HepG2 (cell line): ENCODE measurements around the gene SP140L. TPM values are rescaled to one million over a fixed set of nuclear protein-coding genes. Genes with fewer than 3 reads are reported as not detected.
A peak's percentile ranks its signal among the peaks of the same experiment; 100 is the strongest.

Source experiments
- ATAC-seq: fragments of 200-7000 bp; cut with Tn5 transposase; 3 replicates; pipeline ENCODE4 v1.9.1; 2020; ENCODE audit warnings: mild to moderate bottlenecking, moderate library complexity
- BruUV-seq: library from RNA; stranded (reverse); fragments of 400-500 nt; replicated peaks from 2 replicates; lab custom pipeline; 2021; lab: Mats Ljungman, UMichigan
- CTCF ChIA-PET: fragments of 300-600 bp; formaldehyde crosslinking; extraction: SDS; loops from one replicate; lab custom pipeline; 2021; ENCODE audit warnings: low total read pairs, inconsistent platforms, low intra/inter-chr PET ratio; lab: Yijun Ruan, JAX
- POLR2A ChIA-PET: fragments of 350-600 bp; sonication (Branson Sonifier 250); formaldehyde crosslinking; loops from one replicate; lab custom pipeline; 2020; ENCODE audit warnings: antibody characterized with exemption, inconsistent platforms; lab: Yijun Ruan, JAX
- DNase-seq: peaks from one replicate; pipeline ENCODE4 v3.0.0-alpha.2; 2015; ENCODE audit warnings: low spot score
- FAIRE-seq: peaks from 3 replicates; lab custom pipeline; 2011; peaks lifted over from hg19 to GRCh38; lab: Jason Lieb, UNC
- H2AFZ ChIP-seq: one replicate; pipeline ENCODE4 v1.6.1; 2011; ENCODE audit warnings: low read length, inconsistent platforms
- H3K27ac ChIP-seq: fragments of 300-600 bp; 3 replicates; pipeline ENCODE4 v1.8.0; 2011; ENCODE audit warnings: mixed run types, mild to moderate bottlenecking, mixed read lengths, low read length, inconsistent platforms; ENCODE audit not compliant: insufficient read depth; ENCODE audit errors: extremely low read length
- H3K27me3 ChIP-seq, 2 experiments: fragments of 200-600 bp in 1 of 2; 2 replicates in 1 of 2; 3 replicates in 1 of 2; pipeline versions ENCODE4 v1.6.0 to v1.8.0; 2011; ENCODE audit warnings: low read length in 2 of 2, mild to moderate bottlenecking in 2 of 2, moderate library complexity in 2 of 2, inconsistent platforms in 1 of 2; ENCODE audit not compliant: insufficient read depth in 2 of 2, control insufficient read depth in 1 of 2
- H3K36me3 ChIP-seq, 2 experiments: fragments of 200-600 bp in 1 of 2; replicated peaks in 1 of 2; 2 replicates in 1 of 2; 3 replicates in 1 of 2; pipeline versions ENCODE4 v1.5.1 to v1.8.0; 2011; ENCODE audit warnings: low read length in 2 of 2, inconsistent platforms in 1 of 2; ENCODE audit not compliant: insufficient read depth in 2 of 2, control insufficient read depth in 1 of 2
- H3K4me1 ChIP-seq: 2 replicates; pipeline ENCODE4 v1.5.1; 2012; ENCODE audit warnings: low read length, inconsistent platforms; ENCODE audit not compliant: insufficient read depth
- H3K4me2 ChIP-seq: 2 replicates; pipeline ENCODE4 v1.6.0; 2011; ENCODE audit warnings: low read depth, low read length, inconsistent platforms
- H3K4me3 ChIP-seq, 3 experiments: fragments of 200-600 bp in 1 of 3; sonication (generic), shearing (Covaris generic) in 1 of 3; replicated peaks in 1 of 3; 2 replicates each; pipeline ENCODE4 v1.5.1; 2011 to 2016; ENCODE audit warnings: low read length in 3 of 3, inconsistent platforms in 2 of 3, low read depth in 2 of 3, mild to moderate bottlenecking in 2 of 3, control low read depth in 1 of 3, mixed read lengths in 1 of 3; ENCODE audit not compliant: insufficient read depth in 1 of 3
- H3K79me2 ChIP-seq: one replicate; pipeline ENCODE4 v1.6.1; 2011; ENCODE audit warnings: low read length, inconsistent platforms; ENCODE audit not compliant: insufficient read depth
- H3K9ac ChIP-seq: 2 replicates; pipeline ENCODE4 v1.6.0; 2011; ENCODE audit warnings: mild to moderate bottlenecking, low read depth, low read length, inconsistent platforms; ENCODE audit not compliant: insufficient read depth
- H3K9me3 ChIP-seq: 2 replicates; pipeline ENCODE4 v1.5.1; 2012; ENCODE audit warnings: mild to moderate bottlenecking, low read length
- H4K20me1 ChIP-seq: 2 replicates; pipeline ENCODE4 v1.6.0; 2011; ENCODE audit warnings: inconsistent platforms, mild to moderate bottlenecking, low read length, moderate library complexity; ENCODE audit not compliant: insufficient read depth
- ASH2L ChIP-seq: fragments of 300-600, 200-600 bp; sonication (generic); IDR thresholded peaks from 2 replicates; pipeline ENCODE4 v1.7.0; 2017; ENCODE audit warnings: low read depth, mild to moderate bottlenecking, moderate library complexity, mixed read lengths, low read length; ENCODE audit not compliant: insufficient read length
- ATF7 ChIP-seq, 2 experiments: fragments of 450-650 bp in 1 of 2; sonication (generic) in 1 of 2; formaldehyde crosslinking in 1 of 2; IDR thresholded peaks; 2 replicates each; pipeline versions ENCODE4 v1.4.0 to v1.6.1; 2016 to 2020; ENCODE audit warnings: antibody characterized with exemption in 1 of 2, mild to moderate bottlenecking in 1 of 2, missing genetic modification reagents in 1 of 2
- BRF2 ChIP-seq: sonication (generic); formaldehyde crosslinking; IDR thresholded peaks from 2 replicates; pipeline ENCODE4 v1.8.1; 2022; ENCODE audit warnings: mild to moderate bottlenecking, missing genetic modification reagents
- CEBPB ChIP-seq: IDR thresholded peaks from 2 replicates; pipeline ENCODE4 v1.6.1; 2011; ENCODE audit warnings: low read depth, low read length, improper control_type of control experiment, borderline replicate concordance
- FOXJ3 ChIP-seq: sonication (generic); formaldehyde crosslinking; IDR thresholded peaks from 2 replicates; pipeline ENCODE4 v1.4.0; 2020; ENCODE audit warnings: missing genetic modification reagents, mild to moderate bottlenecking, borderline replicate concordance
- GPN1 ChIP-seq: sonication (generic); formaldehyde crosslinking; IDR thresholded peaks from 2 replicates; pipeline ENCODE4 v1.5.1; 2020; ENCODE audit warnings: missing genetic modification reagents, borderline replicate concordance
- KAT7 ChIP-seq: IDR thresholded peaks from 2 replicates; pipeline ENCODE4 v1.6.1; 2018; ENCODE audit warnings: borderline replicate concordance, missing compliant biosample characterization
- MTA1 ChIP-seq: sonication (generic); formaldehyde crosslinking; IDR thresholded peaks from 2 replicates; pipeline ENCODE4 v1.4.0; 2020; ENCODE audit warnings: missing genetic modification reagents, mild to moderate bottlenecking, borderline replicate concordance
- MXD4 ChIP-seq: IDR thresholded peaks from 2 replicates; pipeline ENCODE4 v1.6.1; 2016; ENCODE audit warnings: mild to moderate bottlenecking, missing biosample characterization, missing genetic modification reagents
- PHF5A ChIP-seq: IDR thresholded peaks from one replicate; pipeline ENCODE4 v1.6.1; 2018; ENCODE audit warnings: low read depth, missing genetic modification reagents; ENCODE audit not compliant: unreplicated experiment
- TMF1 ChIP-seq: sonication (generic); formaldehyde crosslinking; IDR thresholded peaks from 2 replicates; pipeline ENCODE4 v1.8.1; 2022; ENCODE audit warnings: low read depth, missing genetic modification reagents
- TOPORS ChIP-seq: sonication (generic); formaldehyde crosslinking; IDR thresholded peaks from 2 replicates; pipeline ENCODE4 v1.8.0; 2023; ENCODE audit warnings: mild to moderate bottlenecking, missing genetic modification reagents
- ZBTB3 ChIP-seq: sonication (generic); formaldehyde crosslinking; IDR thresholded peaks from 2 replicates; pipeline ENCODE4 v1.4.0; 2020; ENCODE audit warnings: low read depth, mild to moderate bottlenecking, moderate library complexity, missing genetic modification reagents, borderline replicate concordance
- ZNF501 ChIP-seq: sonication (generic); formaldehyde crosslinking; IDR thresholded peaks from 2 replicates; pipeline ENCODE4 v1.5.1; 2020; ENCODE audit warnings: mild to moderate bottlenecking, moderate library complexity, missing genetic modification reagents
- ZNF550 ChIP-seq: sonication (generic); formaldehyde crosslinking; IDR thresholded peaks from 2 replicates; pipeline ENCODE4 v1.4.0; 2020; ENCODE audit warnings: mild to moderate bottlenecking, missing genetic modification reagents, borderline replicate concordance
- ZNF589 ChIP-seq: sonication (generic); formaldehyde crosslinking; conservative IDR thresholded peaks from 2 replicates; pipeline ENCODE4 v1.8.0; 2022; ENCODE audit warnings: mild to moderate bottlenecking, moderate library complexity, missing genetic modification reagents
- ZNF740 ChIP-seq: sonication (generic); formaldehyde crosslinking; IDR thresholded peaks from 2 replicates; pipeline ENCODE4 v1.4.0; 2020; ENCODE audit warnings: missing genetic modification reagents
- ZNF776 ChIP-seq: sonication (generic); formaldehyde crosslinking; IDR thresholded peaks from 2 replicates; pipeline ENCODE4 v1.4.0; 2020; ENCODE audit warnings: mild to moderate bottlenecking, missing genetic modification reagents
- WGBS: methylation state at CpG from one replicate; pipeline ENCODE4 v1.1.6; 2017; ENCODE audit warnings: low lambda C conversion rate; 5-methylcytosine and 5-hydroxymethylcytosine counted together
- in situ Hi-C: cut with HindIII; loops from 2 replicates; pipeline ENCODE4 v1.10.0; 2017; ENCODE audit warnings: low pct_unique_long_range_greater_than_20kb; ENCODE audit not compliant: extremely low pct_ligation_motif_present
- intact Hi-C: fragments of 100-400 bp; cut with micrococcal nuclease; formaldehyde crosslinking; loops from one replicate; pipeline ENCODE4 v1.10.0; 2022; ENCODE audit not compliant: unreplicated experiment
- polyA plus RNA-seq, 8 experiments: library from polyadenylated mRNA; depleted of rRNA in 3 of 8; stranded (reverse) in 7 of 8; unstranded in 1 of 8; fragments of >200 nt; fragmentation: Illumina TruSeq in 4 of 8; extraction: Trizol in 4 of 8; gene quantifications; 2 replicates each; pipeline versions ENCODE4 v1.2.1 to v1.2.3, GENCODE V29; 2011 to 2016; ENCODE audit warnings: low read depth in 4 of 8, missing spikeins in 1 of 8, mixed read lengths in 1 of 8; ENCODE audit not compliant: insufficient read depth in 1 of 8
- total RNA-seq, 5 experiments: library from RNA; depleted of rRNA; stranded (reverse); fragments of >200 nt; fragmentation: Illumina TruSeq; extraction: Trizol; gene quantifications; 2 replicates each; pipeline ENCODE4 v1.2.3, GENCODE V29; 2016; ENCODE audit warnings: low read depth in 1 of 5

Gene SP140L
- total and polyA plus RNA-seq, 2 of the 13 experiments (the other 11 are each of a cell fraction or from before 2014, with no cell fraction given): 10.9 to 17.5 TPM

- TF ChIP-seq ZNF589 (no peak), ZNF776 (CRISPR knock-in tag) (0 out of 2 replicates have a peak, but pooled peaks have one; percentile 53)
Observed at GRCh38 chr2:230325316-230326243, 1.4 kb upstream of the SP140L start (continued).

GRCh38 chr2:230327418-230328154 lies 593 bp downstream of the SP140L start:
- Histone ChIP-seq H4K20me1 (no peaks in the 10 kb centered on the region), H3K79me2 (peaks cover 3% of the 10 kb centered on the region), H3K27ac (peak overlapping the region; percentile 80), H3K4me2 (peak overlapping the region; percentile 78), H3K4me3 (peak overlapping the region; percentile 64 to 74 (median 71)), H3K9ac (peak overlapping the region; percentile 75), H2AFZ (peak overlapping the region; percentile 59), H3K4me1 (peaks cover 62% of the 10 kb centered on the region), H3K36me3 (no peaks in the 10 kb centered on the region), H3K27me3 (no peaks in the 10 kb centered on the region; a peak in 1 of 5 replicates), H3K9me3 (no peaks in the 10 kb centered on the region)
- no peak for FAIRE-seq
- POLR2A ChIA-PET: interaction anchor here (0.9 to 1.5 kb wide), 9 partner anchors 11 to 332 kb away, joined by 3 to 10 read pairs (median 4); partner anchors contain the start of genes SP100 and SP110
- CTCF ChIA-PET: no interaction called here
- BruUV-seq: TSS peak; percentile 66
- WGBS: 53% methylated on average over 5 of the region's 5 CpGs
- intact Hi-C loops: loop anchor here (2.0 kb wide), 1 partner anchor 83 kb away; no protein-coding TSS in a partner anchor
- ATAC-seq: no peak
- no peak for DNase-seq
- in situ Hi-C loops: no loop called here
- TF ChIP-seq ZNF550 (CRISPR knock-in tag) (no peak), TOPORS (CRISPR knock-in tag) (0 out of 2 replicates have a peak, but pooled peaks have one; percentile 6), ZBTB3 (CRISPR knock-in tag) (0 out of 2 replicates have a peak, but pooled peaks have one; percentile 6), ZNF740 (CRISPR knock-in tag) (no peak), FOXJ3 (no peak), PHF5A (CRISPR knock-in tag) (peak; percentile 1), ASH2L (peak; percentile 16), KAT7 (peak; percentile 3; the same call in 1 of the 2 replicates), CEBPB (0 out of 2 replicates have a peak, but pooled peaks have one; percentile 21), MTA1 (CRISPR knock-in tag) (no peak), GPN1 (CRISPR knock-in tag) (no peak), BRF2 (CRISPR knock-in tag) (peak; percentile 7; the same call in 1 of the 2 replicates), ATF7 (IDR thresholded peaks at IDR 0.05) (peak; percentile 58), ATF7 (CRISPR knock-in tag; IDR thresholded peaks at IDR 0.05) (no peak), MXD4 (0 out of 2 replicates have a peak, but pooled peaks have one; percentile 2), ZNF501 (CRISPR knock-in tag) (0 out of 2 replicates have a peak, but pooled peaks have one; percentile 4), TMF1 (CRISPR knock-in tag) (0 out of 2 replicates have a peak, but pooled peaks have one; percentile 48)
